A549 (cell line): ENCODE results near the gene RAP1A. TPM values are rescaled to one million over a fixed set of nuclear protein-coding genes. Genes with fewer than 3 reads are reported as not detected.

Experiments
- ATAC-seq, 2 experiments: fragments of 200-7000 bp in 1 of 2; fragments of >200 bp in 1 of 2; cut with Nextera tagmentation in 1 of 2; cut with Tn5 transposase in 1 of 2; 3 replicates each; pipeline versions ENCODE4 v1.8.0 to v1.9.1; 2018 to 2020; ENCODE audit warnings: mild to moderate bottlenecking in 1 of 2, moderate library complexity in 1 of 2
- CTCF ChIA-PET: fragments of 300-600 bp; sonication (Branson Sonifier 250); formaldehyde crosslinking; extraction: SDS; loops from one replicate; lab custom pipeline; 2021; ENCODE audit warnings: antibody characterized with exemption, inconsistent platforms; lab: Yijun Ruan, JAX
- POLR2A ChIA-PET: fragments of 350-600 bp; formaldehyde crosslinking; extraction: SDS; loops from one replicate; lab custom pipeline; 2021; ENCODE audit warnings: antibody characterized with exemption, inconsistent platforms; lab: Yijun Ruan, JAX
- DNase-seq, 2 experiments: peaks; one replicate each; pipeline versions ENCODE4 v3.0.0 to v3.0.0-alpha.2; 2011 to 2016; ENCODE audit warnings: low read depth in 1 of 2, low spot score in 1 of 2
- FAIRE-seq: peaks from 2 replicates; lab custom pipeline; 2011; peaks lifted over from hg19 to GRCh38; lab: Jason Lieb, UNC
- H3K27ac ChIP-seq, 2 experiments: fragments of >200 bp; sonication (Bioruptor Twin); formaldehyde crosslinking; 3 replicates each; pipeline ENCODE4 v1.5.1; 2016 to 2017
- H3K4me1 ChIP-seq: fragments of >200 bp; sonication (Bioruptor Twin); formaldehyde crosslinking; 3 replicates; pipeline ENCODE4 v1.6.1; 2016
- H3K4me2 ChIP-seq: fragments of >200 bp; sonication (Bioruptor Twin); formaldehyde crosslinking; 3 replicates; pipeline ENCODE4 v1.6.1; 2016
- H3K4me3 ChIP-seq: fragments of >200 bp; sonication (Bioruptor Twin); formaldehyde crosslinking; 3 replicates; pipeline ENCODE4 v1.5.1; 2016
- H3K9me3 ChIP-seq: fragments of >200 bp; sonication (Bioruptor Twin); formaldehyde crosslinking; 3 replicates; pipeline ENCODE4 v1.6.1; 2016
- BHLHE40 ChIP-seq: IDR thresholded peaks from 2 replicates; pipeline ENCODE4 v1.6.1; 2012; ENCODE audit warnings: low read depth, low read length, inconsistent platforms
- CBX8 ChIP-seq: fragments of 200-600 bp; sonication (generic); IDR thresholded peaks from 2 replicates; pipeline ENCODE4 v1.6.1; 2016
- CEBPB ChIP-seq, 2 experiments: fragments of >200 bp in 1 of 2; sonication (Bioruptor Twin) in 1 of 2; formaldehyde crosslinking in 1 of 2; IDR thresholded peaks; 2 replicates each; pipeline ENCODE4 v1.6.1; 2012 to 2016
- CHD2 ChIP-seq: fragments of 150-350 bp; IDR thresholded peaks from 2 replicates; pipeline ENCODE4 v1.6.1; 2014; ENCODE audit warnings: low read length; ENCODE audit not compliant: partially characterized antibody
- CHD4 ChIP-seq: fragments of 200-600 bp; sonication (generic); IDR thresholded peaks from 2 replicates; pipeline ENCODE4 v1.6.1; 2016; ENCODE audit warnings: antibody characterized with exemption, mild to moderate bottlenecking, borderline replicate concordance
- EHF ChIP-seq: fragments of 250-450 bp; sonication (Bioruptor Pico); IDR thresholded peaks from 2 replicates; pipeline ENCODE4 v1.5.0; 2020; ENCODE audit warnings: mild to moderate bottlenecking
- EP300 ChIP-seq, 2 experiments: fragments of >200 bp; sonication (Bioruptor Twin); formaldehyde crosslinking; IDR thresholded peaks; 2 replicates in 1 of 2; 3 replicates in 1 of 2; pipeline ENCODE4 v1.6.1; 2016 to 2017
- ESRRA ChIP-seq: fragments of 150-350 bp; IDR thresholded peaks from 2 replicates; pipeline ENCODE4 v1.6.1; 2014; ENCODE audit warnings: mild to moderate bottlenecking, low read length, borderline replicate concordance
- FOSB ChIP-seq: fragments of 250-450 bp; sonication (Bioruptor Pico); IDR thresholded peaks from 2 replicates; pipeline ENCODE4 v1.5.0; 2020; ENCODE audit warnings: mild to moderate bottlenecking, moderate library complexity
- HDAC2 ChIP-seq: fragments of 200-600 bp; sonication (generic); IDR thresholded peaks from 2 replicates; pipeline ENCODE4 v1.6.1; 2016
- HOXA7 ChIP-seq: fragments of 250-450 bp; sonication (Bioruptor Pico); IDR thresholded peaks from 2 replicates; pipeline ENCODE4 v1.5.0; 2020; ENCODE audit warnings: mild to moderate bottlenecking, moderate library complexity
- HOXB13 ChIP-seq: fragments of 250-450 bp; sonication (Bioruptor Pico); IDR thresholded peaks from 2 replicates; pipeline ENCODE4 v1.5.0; 2020; ENCODE audit warnings: low read depth, mild to moderate bottlenecking, moderate library complexity
- JUN ChIP-seq, 2 experiments: fragments of >200 bp; sonication (Bioruptor Twin); formaldehyde crosslinking; IDR thresholded peaks; 2 replicates in 1 of 2; 3 replicates in 1 of 2; pipeline ENCODE4 v1.6.1; 2016 to 2017
- JUNB ChIP-seq: fragments of >200 bp; sonication (Bioruptor Twin); formaldehyde crosslinking; IDR thresholded peaks from 2 replicates; pipeline ENCODE4 v1.6.1; 2016
- KDM1A ChIP-seq: fragments of 200-600 bp; sonication (generic); IDR thresholded peaks from 2 replicates; pipeline ENCODE4 v1.6.1; 2016; ENCODE audit warnings: low read depth, mild to moderate bottlenecking
- KDM5A ChIP-seq: fragments of 200-600 bp; sonication (generic); IDR thresholded peaks from 2 replicates; pipeline ENCODE4 v1.6.1; 2016; ENCODE audit warnings: antibody characterized with exemption, mild to moderate bottlenecking
- MAFK ChIP-seq: fragments of 450-650 bp; IDR thresholded peaks from 2 replicates; pipeline ENCODE4 v1.6.1; 2014; ENCODE audit not compliant: partially characterized antibody
- MAZ ChIP-seq: fragments of 150-350 bp; IDR thresholded peaks from 2 replicates; pipeline ENCODE4 v1.6.1; 2014; ENCODE audit warnings: antibody characterized with exemption, low read depth, low read length, borderline replicate concordance
- NFE2L2 ChIP-seq: fragments of 150-350 bp; conservative IDR thresholded peaks from 2 replicates; pipeline ENCODE4 v1.6.1; 2014; ENCODE audit warnings: low read length
- RAD21 ChIP-seq, 2 experiments: fragments of >200 bp in 1 of 2; sonication (Bioruptor Twin) in 1 of 2; formaldehyde crosslinking in 1 of 2; IDR thresholded peaks in 1 of 2; conservative IDR thresholded peaks in 1 of 2; 2 replicates in 1 of 2; 3 replicates in 1 of 2; pipeline ENCODE4 v1.6.1; 2012 to 2018; ENCODE audit warnings: inconsistent platforms in 1 of 2
- SMC3 ChIP-seq: fragments of >200 bp; sonication (Bioruptor Twin); formaldehyde crosslinking; IDR thresholded peaks from 3 replicates; pipeline ENCODE4 v1.6.1; 2018; ENCODE audit warnings: inconsistent platforms
- ZC3H11A ChIP-seq: fragments of 450-650 bp; IDR thresholded peaks from 2 replicates; pipeline ENCODE4 v1.6.1; 2014; ENCODE audit warnings: antibody characterized with exemption, mild to moderate bottlenecking
- WGBS: methylation state at CpG from one replicate; pipeline ENCODE4 v1.1.6; 2017; ENCODE audit errors: missing lambda C conversion rate; 5-methylcytosine and 5-hydroxymethylcytosine counted together
- polyA plus RNA-seq, 4 experiments: library from polyadenylated mRNA; depleted of rRNA in 3 of 4; stranded (reverse); fragments of >200 nt; fragmentation: RNase III in 1 of 4; extraction: RNeasy Plus Mini Kit Qiagen cat#74134 plus additional on column Dnase treatment in 1 of 4; gene quantifications; 2 replicates in 3 of 4; 3 replicates in 1 of 4; pipeline ENCODE4 v1.2.3, GENCODE V29; 2011 to 2017
- TF ChIP-seq, protein P1 (sequence below): IDR thresholded peaks from 2 replicates; pipeline ENCODE4 v1.6.1; 2012; ENCODE audit warnings: low read depth, borderline replicate concordance
- TF ChIP-seq, protein P2 (sequence below): fragments of 150-350 bp; IDR thresholded peaks from 2 replicates; pipeline ENCODE4 v1.6.1; 2014; ENCODE audit warnings: low read depth, mild to moderate bottlenecking, low read length
- TF ChIP-seq, protein P3 (sequence below): fragments of 250-450 bp; sonication (Bioruptor Pico); IDR thresholded peaks from 2 replicates; pipeline ENCODE4 v1.5.0; 2020; ENCODE audit warnings: low read depth, mild to moderate bottlenecking, moderate library complexity
- TF ChIP-seq, protein P4 (sequence below): fragments of 200-600 bp; sonication (generic); IDR thresholded peaks from 2 replicates; pipeline ENCODE4 v1.6.1; 2016; ENCODE audit warnings: antibody characterized with exemption, mild to moderate bottlenecking, moderate library complexity
- TF ChIP-seq, protein P5 (sequence below): IDR thresholded peaks from 2 replicates; pipeline ENCODE4 v1.6.1; 2012

Gene RAP1A
- polyA plus RNA-seq, 2 of the 4 experiments (the other 2 are of a cell fraction) = 37.1 to 39.8 TPM

DNA sequence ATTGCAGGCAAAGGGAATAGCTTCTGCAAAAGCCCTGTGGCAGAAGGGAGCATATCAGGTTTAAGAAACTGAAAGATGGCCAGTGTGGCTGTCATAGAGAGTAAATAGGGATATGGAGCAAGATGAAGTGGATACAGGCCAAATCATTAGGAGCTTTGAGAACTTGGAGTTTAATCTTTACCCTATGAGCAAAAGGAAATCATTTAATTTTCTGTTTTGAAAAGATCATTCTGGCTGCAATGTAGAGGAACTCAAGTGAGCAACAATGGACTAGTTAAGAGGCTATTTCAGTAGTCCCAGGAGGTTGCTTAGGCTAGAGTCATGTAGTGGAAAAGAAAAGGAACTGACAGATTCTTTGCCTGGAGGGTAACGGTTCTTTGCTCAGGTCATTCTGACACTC is 47.2 kb downstream of the RAP1A start:
- FAIRE-seq (no peak), ATAC-seq (no peak), DNase-seq (no peak)
- Histone ChIP-seq H3K27ac (no peak overlapping the region), H3K4me3 (no peak overlapping the region), H3K9me3 (no peaks in the 10 kb centered on the region), H3K4me2 (no peak overlapping the region), H3K4me1 (no peaks in the 10 kb centered on the region)
- no peak for TF ChIP-seq CEBPB (IDR thresholded peaks at IDR 0.05)
- TF ChIP-seq, protein P1, sequence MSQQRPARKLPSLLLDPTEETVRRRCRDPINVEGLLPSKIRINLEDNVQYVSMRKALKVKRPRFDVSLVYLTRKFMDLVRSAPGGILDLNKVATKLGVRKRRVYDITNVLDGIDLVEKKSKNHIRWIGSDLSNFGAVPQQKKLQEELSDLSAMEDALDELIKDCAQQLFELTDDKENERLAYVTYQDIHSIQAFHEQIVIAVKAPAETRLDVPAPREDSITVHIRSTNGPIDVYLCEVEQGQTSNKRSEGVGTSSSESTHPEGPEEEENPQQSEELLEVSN = no peak
- TF ChIP-seq, protein P2, sequence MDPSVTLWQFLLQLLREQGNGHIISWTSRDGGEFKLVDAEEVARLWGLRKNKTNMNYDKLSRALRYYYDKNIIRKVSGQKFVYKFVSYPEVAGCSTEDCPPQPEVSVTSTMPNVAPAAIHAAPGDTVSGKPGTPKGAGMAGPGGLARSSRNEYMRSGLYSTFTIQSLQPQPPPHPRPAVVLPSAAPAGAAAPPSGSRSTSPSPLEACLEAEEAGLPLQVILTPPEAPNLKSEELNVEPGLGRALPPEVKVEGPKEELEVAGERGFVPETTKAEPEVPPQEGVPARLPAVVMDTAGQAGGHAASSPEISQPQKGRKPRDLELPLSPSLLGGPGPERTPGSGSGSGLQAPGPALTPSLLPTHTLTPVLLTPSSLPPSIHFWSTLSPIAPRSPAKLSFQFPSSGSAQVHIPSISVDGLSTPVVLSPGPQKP = no peak
- no peak for TF ChIP-seq CBX8
- TF ChIP-seq SMC3 = no peak
- no peak for TF ChIP-seq HOXA7 (CRISPR knock-in tag)
- no peak for TF ChIP-seq KDM1A
- no peak for TF ChIP-seq MAFK
- TF ChIP-seq, protein P3, sequence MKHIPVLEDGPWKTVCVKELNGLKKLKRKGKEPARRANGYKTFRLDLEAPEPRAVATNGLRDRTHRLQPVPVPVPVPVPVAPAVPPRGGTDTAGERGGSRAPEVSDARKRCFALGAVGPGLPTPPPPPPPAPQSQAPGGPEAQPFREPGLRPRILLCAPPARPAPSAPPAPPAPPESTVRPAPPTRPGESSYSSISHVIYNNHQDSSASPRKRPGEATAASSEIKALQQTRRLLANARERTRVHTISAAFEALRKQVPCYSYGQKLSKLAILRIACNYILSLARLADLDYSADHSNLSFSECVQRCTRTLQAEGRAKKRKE (CRISPR knock-in tag) = no peak
- TF ChIP-seq KDM5A = no peak
- WGBS = 100% methylated on average over 1 of the region's 1 CpG
- ChIA-PET POLR2A (no interaction called here), CTCF (interaction anchor here (1.5 kb wide), 1 partner anchor 159 kb away, joined by 6 read pairs; no protein-coding TSS in a partner anchor)

DNA sequence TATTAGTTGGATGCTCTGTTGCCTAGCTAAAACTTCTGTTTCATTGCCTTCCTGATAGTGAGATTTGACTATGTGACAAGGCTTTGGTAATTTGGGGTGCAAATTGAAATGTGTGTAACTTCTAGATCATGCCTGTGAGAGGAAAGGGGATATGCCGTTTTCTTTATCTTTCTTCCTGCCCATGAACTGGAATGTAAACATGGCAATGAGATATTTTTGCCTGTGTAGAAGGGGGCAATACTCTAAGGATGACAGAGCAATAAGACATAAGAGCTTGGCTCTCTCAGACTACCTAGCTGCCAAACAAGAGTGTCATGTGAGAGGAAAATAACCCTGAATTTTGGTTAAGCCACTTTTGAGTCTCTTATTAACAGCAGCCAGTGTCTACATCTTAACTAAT is 49.7 kb downstream of the RAP1A start:
- FAIRE-seq (no peak), DNase-seq (no peak), ATAC-seq (no peak)
- Histone ChIP-seq H3K9me3 (no peaks in the 10 kb centered on the region), H3K4me3 (no peak overlapping the region), H3K4me2 (no peak overlapping the region), H3K27ac (no peak overlapping the region), H3K4me1 (no peaks in the 10 kb centered on the region)
- ChIA-PET POLR2A (no interaction called here), CTCF (interaction anchor here (0.8 to 1.2 kb wide), 2 partner anchors 216 to 680 kb away, joined by 4 to 5 read pairs; no protein-coding TSS in a partner anchor)
- WGBS = 65% methylated on average over 1 of the region's 1 CpG
- TF ChIP-seq, protein P4, sequence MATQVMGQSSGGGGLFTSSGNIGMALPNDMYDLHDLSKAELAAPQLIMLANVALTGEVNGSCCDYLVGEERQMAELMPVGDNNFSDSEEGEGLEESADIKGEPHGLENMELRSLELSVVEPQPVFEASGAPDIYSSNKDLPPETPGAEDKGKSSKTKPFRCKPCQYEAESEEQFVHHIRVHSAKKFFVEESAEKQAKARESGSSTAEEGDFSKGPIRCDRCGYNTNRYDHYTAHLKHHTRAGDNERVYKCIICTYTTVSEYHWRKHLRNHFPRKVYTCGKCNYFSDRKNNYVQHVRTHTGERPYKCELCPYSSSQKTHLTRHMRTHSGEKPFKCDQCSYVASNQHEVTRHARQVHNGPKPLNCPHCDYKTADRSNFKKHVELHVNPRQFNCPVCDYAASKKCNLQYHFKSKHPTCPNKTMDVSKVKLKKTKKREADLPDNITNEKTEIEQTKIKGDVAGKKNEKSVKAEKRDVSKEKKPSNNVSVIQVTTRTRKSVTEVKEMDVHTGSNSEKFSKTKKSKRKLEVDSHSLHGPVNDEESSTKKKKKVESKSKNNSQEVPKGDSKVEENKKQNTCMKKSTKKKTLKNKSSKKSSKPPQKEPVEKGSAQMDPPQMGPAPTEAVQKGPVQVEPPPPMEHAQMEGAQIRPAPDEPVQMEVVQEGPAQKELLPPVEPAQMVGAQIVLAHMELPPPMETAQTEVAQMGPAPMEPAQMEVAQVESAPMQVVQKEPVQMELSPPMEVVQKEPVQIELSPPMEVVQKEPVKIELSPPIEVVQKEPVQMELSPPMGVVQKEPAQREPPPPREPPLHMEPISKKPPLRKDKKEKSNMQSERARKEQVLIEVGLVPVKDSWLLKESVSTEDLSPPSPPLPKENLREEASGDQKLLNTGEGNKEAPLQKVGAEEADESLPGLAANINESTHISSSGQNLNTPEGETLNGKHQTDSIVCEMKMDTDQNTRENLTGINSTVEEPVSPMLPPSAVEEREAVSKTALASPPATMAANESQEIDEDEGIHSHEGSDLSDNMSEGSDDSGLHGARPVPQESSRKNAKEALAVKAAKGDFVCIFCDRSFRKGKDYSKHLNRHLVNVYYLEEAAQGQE = no peak
- TF ChIP-seq FOSB (CRISPR knock-in tag) (no peak), EP300 (IDR thresholded peaks at IDR 0.05) (no peak), HDAC2 (no peak)

DNA sequence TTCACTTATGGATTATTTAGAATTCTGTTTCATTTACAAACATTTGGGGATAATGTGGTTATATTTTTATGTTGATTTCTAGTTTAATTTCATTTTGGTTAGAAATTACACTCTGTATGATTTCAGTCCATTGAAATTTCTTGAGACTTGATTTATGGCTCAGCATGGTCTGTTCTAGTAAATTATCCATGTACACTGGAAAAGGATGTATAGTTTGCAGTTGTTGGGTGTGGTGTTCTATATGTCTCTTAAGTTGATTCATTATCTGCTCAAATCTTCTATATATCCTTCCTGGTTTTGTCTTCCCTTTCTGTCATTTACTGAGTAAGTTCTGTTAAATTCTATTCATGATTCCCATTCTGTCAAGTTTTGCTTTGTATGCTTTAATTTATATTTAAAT is 52.3 kb downstream of the RAP1A start:
- ATAC-seq (no peak), DNase-seq (no peak), FAIRE-seq (no peak)
- Histone ChIP-seq H3K4me1 (no peaks in the 10 kb centered on the region), H3K9me3 (no peaks in the 10 kb centered on the region), H3K4me3 (no peak overlapping the region), H3K4me2 (no peak overlapping the region), H3K27ac (no peak overlapping the region)
- POLR2A ChIA-PET = no interaction called here
- CTCF ChIA-PET = interaction anchor here (1.1 kb wide), 1 partner anchor 98 kb away, joined by 4 read pairs; no protein-coding TSS in a partner anchor
- TF ChIP-seq BHLHE40 (no peak), JUNB (no peak), HOXB13 (CRISPR knock-in tag) (no peak), ZC3H11A (no peak), EHF (CRISPR knock-in tag) (no peak), ESRRA (no peak), CHD2 (no peak), NFE2L2 (no peak), CEBPB (IDR thresholded peaks at IDR 0.05) (no peak), MAFK (no peak), KDM1A (no peak), CHD4 (no peak), JUN (IDR thresholded peaks at IDR 0.05) (no peak), RAD21 (conservative IDR thresholded peaks at IDR 0.05 in 1 of 2, IDR thresholded peaks at IDR 0.05 in 1 of 2) (no peak), CBX8 (no peak), MAZ (no peak)
- TF ChIP-seq, protein P5, sequence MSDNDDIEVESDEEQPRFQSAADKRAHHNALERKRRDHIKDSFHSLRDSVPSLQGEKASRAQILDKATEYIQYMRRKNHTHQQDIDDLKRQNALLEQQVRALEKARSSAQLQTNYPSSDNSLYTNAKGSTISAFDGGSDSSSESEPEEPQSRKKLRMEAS = no peak
- TF ChIP-seq, protein P1 = no peak
